C4-2B (cell line): ENCODE results near the gene LDLRAD2.

Source experiments
- CTCF ChIP-seq: fragments of 450-650 bp; conservative IDR thresholded peaks from 2 replicates; pipeline ENCODE4 v1.5.1; 2017; ENCODE audit warnings: mild to moderate bottlenecking
- ZFX ChIP-seq: fragments of 450-650 bp; IDR thresholded peaks from 2 replicates; pipeline ENCODE4 v1.6.1; 2017

GRCh38 chr1:21770201-21770600, 41.9 kb upstream of the LDLRAD2 start:
- TF ChIP-seq CTCF (no peak), ZFX (no peak)
